Metanephros (tissue), 1 donor: Measurements from ENCODE around the gene PRRC1. TPM values are rescaled to one million over a fixed set of nuclear protein-coding genes. Genes with fewer than 3 reads are reported as not detected.

Experiments
- total RNA-seq: library from RNA; depleted of rRNA; stranded (reverse); fragments of >200 nt; gene quantifications from one replicate; pipeline ENCODE4 v1.2.3, GENCODE V29; 2014

PRRC1 gene
- 42.9 TPM for total RNA-seq

DNA sequence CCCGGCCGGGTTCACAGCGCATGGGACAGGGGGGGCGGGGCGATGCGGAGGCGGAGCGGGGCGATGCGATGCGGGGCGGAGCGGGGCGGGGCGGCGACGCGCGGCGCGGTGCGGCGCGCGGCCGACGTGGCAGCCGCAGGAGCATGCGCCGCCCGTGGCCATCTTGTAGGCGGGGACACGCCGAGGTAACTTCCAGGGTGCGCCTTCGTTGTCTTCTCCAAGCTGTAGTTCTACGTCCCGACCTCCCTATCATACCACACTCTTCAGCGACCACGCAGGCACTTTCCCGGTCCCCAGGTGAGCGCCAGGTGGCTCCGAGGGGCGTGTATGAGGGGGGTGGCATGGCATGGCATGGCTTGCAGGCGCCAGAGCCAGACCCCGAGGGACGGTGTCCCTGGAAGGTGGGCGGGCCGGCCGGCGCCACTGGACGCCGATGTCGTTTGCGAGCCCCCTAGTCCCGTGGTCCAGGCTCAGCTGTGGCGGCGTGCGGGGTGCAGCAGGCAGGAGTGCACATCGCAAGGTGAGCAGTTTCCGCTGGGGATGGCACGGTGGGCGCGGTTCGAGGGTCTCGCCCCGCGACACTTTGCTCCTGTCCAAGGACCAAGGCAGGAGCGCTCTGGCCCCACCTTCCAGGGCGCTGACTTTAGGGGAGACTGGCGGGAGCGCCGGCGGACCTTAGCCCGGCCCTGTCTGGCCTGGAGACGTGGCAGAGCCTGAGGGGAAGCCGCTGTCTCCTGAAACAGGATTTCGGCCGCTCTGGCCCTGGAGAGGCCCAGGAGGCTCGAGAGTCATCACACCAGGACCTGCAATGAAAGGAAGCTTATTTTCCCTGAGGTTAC is at the start of gene PRRC1:
Gene PRRC1 (plus strand): TSS at position 161 of the 839 bp plus-strand sequence. CDS start 5,840 bp downstream, outside the sequence.

Other genes with a start within 250 kb of the PRRC1 start
- gene MEGF10, start 226.8 kb upstream of the PRRC1 start, total RNA-seq = 5.7 TPM
- gene CTXN3, start 131.4 kb downstream of the PRRC1 start, total RNA-seq = 0.47 TPM
- not detected for gene CCDC192, start 185.8 kb downstream of the PRRC1 start, total RNA-seq